ENCODE data around the gene CDCA5.

The CDCA5 gene

DNA sequence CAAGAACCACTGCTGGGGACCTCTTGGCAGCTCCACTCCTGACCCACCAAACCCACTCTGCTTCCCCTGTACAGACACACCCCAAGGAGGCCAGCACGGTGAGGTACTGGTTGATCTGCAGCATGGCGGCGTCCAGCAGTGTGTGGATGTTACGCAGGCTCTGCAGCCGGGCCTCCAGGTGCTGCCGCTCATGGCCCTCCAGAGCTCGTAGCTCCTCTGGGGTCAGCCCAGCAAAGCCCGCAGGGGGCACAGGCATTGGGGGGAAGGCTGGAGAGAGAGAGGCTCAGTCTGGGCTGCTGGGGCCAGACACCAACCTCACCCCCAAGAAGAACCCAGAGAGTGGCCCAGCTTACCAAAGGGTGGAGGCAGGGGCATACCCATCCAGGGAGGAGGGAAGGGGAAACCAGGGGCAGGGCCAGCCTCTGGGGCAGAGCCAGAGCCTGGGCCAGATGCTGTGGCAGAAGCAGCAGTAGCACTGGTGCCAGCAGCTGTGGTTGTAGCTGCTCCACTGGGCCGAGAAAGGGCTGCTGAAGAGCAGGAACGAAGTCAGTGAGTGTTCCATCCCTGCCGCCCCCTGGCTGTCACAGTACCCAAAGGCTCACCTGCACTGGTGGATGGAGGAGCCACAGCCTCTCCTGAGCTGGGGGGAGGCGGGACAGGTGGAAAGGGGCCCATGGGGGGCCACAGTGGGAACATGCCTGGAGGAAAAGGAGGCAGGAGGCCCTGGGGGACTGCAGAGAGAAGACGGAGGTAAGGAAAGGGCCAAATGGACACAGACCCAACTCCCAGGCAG is 46.0 kb upstream of the CDCA5 start:
- no peak overlapping the region for H3K4me3 ChIP-seq (ENCODE audit: low read depth, low read length)
- TF ChIP-seq, protein P1, sequence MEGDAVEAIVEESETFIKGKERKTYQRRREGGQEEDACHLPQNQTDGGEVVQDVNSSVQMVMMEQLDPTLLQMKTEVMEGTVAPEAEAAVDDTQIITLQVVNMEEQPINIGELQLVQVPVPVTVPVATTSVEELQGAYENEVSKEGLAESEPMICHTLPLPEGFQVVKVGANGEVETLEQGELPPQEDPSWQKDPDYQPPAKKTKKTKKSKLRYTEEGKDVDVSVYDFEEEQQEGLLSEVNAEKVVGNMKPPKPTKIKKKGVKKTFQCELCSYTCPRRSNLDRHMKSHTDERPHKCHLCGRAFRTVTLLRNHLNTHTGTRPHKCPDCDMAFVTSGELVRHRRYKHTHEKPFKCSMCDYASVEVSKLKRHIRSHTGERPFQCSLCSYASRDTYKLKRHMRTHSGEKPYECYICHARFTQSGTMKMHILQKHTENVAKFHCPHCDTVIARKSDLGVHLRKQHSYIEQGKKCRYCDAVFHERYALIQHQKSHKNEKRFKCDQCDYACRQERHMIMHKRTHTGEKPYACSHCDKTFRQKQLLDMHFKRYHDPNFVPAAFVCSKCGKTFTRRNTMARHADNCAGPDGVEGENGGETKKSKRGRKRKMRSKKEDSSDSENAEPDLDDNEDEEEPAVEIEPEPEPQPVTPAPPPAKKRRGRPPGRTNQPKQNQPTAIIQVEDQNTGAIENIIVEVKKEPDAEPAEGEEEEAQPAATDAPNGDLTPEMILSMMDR (IDR thresholded peaks at IDR 0.05; ENCODE audit: low read depth, low read length) = no peak

DNA sequence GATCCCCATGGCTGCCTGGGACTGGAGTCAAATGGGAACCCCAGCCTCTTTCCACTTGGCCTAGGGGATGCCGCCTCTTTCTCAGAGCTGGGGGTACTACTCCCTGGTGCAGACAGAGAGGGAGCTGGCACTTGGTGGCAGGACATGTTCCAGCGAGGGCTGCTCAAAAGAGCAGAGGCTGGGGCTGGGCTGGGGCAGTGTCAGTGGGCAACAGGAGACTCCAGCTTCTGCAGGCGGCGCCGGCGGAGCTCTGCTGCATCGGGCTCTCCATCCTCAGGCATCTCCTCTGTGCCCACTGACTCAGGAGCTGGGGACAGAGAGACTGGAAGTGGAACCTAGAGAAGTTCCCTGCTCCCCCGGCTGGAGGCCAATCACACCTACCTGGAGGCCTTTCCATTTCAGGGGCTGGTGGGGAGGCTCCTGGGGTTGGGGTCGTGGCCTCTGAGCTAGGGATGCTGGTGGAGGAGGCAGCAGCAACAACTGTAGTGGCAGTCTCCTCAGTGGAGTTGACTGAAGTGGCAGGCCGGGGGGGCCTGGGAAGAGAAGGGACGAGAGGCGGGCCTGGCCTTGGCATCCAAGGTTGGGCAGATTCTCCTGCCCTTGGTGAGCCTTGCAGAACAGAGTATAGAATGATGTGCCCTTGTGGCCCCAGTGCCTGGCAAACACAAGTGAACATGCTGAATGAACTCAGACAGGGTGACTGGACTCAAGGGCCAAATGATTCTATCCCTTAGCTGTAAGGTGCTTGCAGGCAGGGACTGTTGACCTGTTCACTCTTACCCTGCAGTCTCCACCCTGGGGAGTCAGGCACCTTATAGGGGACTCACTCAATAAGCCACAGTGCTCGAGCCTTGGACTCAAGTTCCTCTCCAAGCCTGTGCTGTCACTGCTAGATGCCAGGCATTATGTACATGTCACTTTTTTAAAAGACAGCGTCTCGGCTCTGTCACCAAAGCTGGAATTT is 44.6 kb upstream of the CDCA5 start:
- TF ChIP-seq, protein P1 (IDR thresholded peaks at IDR 0.05; ENCODE audit: low read depth, low read length) = no peak
- H3K4me3 ChIP-seq (ENCODE audit: low read depth, low read length) = no peak overlapping the region

DNA sequence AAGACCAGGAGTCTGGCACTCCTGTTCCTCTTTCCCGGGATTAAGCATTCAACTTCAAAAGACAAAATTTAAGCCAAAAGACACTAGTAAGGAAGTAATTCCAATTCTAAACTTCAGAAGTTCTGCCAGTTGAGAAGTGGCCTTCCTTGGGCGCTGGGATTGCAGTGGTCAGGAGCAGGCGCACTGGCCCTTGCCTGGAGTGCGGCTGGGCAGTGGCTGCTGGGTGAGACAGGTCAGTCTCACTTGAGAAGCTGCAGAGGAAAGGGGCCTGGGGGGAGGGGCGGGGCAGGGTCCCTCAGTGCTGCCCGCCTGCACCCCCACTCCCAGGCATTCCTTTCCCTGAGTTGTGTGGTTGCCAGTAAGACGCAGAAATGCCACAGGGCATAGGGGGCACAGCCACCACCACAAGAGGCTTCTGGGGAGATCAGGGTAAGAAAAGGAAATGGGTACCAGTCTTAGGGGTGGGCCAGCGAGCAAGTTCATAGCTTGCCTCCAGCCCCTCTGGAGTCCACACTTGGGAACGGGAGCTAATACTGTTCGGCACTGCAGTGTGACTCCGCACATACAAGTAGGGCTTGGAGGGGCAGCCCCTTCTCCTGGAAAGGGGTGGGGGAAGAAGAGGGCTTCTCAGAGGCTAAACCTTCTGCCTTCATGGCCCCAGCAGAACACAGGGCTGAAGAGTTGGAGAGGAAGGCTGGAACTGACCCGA is 43.8 kb upstream of the CDCA5 start:
- no peak overlapping the region for H3K4me3 ChIP-seq (ENCODE audit: low read depth, low read length)
- TF ChIP-seq, protein P1 (IDR thresholded peaks at IDR 0.05; ENCODE audit: low read depth, low read length) = no peak

DNA sequence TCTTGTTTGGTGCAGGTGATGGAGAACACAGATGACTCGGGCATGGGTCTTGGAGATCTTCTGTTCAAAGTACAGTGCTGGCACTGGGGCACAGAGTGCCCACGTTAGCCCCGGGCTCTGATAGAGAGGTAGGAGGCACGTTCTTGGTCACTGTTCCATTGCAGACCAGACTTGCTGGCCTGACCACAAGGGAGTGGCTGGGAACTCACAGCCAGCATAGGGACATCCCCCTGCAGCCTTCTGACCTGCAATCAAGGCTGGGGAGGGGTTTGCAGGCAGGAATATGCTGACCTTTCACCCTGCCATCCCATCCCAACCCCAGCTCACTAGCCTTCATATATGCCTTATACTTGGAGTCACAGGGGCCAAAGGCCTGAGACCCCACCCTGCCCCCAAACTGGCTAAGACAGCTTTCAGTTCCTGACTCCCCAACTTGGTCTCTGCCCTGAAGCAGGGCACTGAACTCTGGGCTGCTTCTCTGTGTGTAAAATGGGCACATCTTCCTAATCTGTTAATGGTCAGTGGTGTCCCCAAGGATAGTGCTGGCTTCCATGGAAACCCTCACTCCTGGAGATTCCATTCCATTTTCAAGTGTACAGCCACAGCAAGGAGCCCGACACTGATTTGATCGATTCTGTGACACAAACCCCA is 42.9 kb upstream of the CDCA5 start:
- TF ChIP-seq, protein P1 (IDR thresholded peaks at IDR 0.05; ENCODE audit: low read depth, low read length) = no peak
- no peak overlapping the region for H3K4me3 ChIP-seq (ENCODE audit: low read depth, low read length)

DNA sequence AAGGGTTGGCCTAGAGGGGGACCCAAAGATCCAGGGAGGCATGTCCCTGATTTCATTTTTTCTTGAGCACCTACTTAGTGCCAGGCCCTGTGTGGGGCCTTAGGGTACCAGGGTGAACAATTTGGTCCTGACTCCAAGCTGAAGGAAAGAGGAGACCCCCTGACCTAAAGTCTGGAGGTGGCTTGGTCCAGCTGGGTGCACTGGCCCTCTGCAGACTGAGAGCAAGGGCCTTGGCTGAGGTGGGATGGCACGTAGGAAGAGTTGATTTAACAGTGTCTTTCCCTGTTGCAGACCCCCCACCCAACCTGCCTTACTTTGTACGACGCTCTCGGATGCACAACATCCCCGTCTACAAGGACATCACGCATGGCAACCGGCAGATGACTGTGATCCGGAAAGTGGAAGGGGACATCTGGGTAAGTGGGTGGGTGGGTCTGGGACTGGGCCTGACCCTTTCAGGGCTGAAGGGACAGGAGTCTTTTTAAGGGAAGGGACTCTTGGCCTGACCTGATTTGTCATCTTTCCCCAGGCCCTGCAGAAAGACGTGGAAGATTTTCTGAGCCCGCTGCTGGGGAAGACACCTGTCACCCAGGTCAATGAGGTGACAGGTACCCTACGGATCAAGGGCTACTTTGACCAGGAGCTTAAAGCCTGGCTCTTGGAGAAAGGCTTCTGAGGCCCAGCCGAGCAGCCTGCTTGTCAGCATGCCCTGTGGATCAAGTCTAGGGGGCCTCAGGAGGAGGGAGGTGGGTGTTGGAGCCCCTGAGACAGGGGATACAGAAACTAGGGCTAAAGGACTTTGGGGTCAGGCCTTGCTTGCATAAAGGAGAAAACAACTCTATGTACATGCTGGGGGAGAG is 41.6 kb upstream of the CDCA5 start:
- TF ChIP-seq, protein P1 (IDR thresholded peaks at IDR 0.05; ENCODE audit: low read depth, low read length) = no peak
- no peak overlapping the region for H3K4me3 ChIP-seq (ENCODE audit: low read depth, low read length)

Measured in WI38 (cell line).